ENCODE results near the gene GADD45GIP1.
"Not testable (repeated sequence)": the region's sequence is repeated elsewhere in the genome, so short reads cannot be mapped to it uniquely, and the experiment has no call there.

Gene GADD45GIP1

DNA sequence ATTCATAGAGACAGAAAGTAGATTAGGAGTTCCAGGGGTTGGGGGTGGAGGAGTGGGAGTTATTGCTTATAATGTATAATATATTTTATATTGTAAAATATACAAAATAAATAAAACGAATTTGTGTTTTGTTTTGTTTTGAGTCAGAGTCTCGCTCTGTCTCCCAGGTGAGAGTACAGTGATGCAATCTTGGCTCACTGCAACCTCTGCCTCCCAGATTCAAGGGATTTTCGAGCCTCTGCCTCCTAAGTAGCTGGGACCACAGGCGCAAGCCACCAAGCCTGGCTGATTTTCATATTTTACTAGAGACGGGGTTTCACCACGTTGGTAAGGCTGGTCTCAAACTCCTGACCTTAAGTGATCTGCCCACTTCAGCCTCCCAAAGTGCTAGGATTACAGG lies 2.5 kb upstream of the GADD45GIP1 start:
- no peak for DNase-seq (ENCODE audit: low read depth in 3 of 3)

DNA sequence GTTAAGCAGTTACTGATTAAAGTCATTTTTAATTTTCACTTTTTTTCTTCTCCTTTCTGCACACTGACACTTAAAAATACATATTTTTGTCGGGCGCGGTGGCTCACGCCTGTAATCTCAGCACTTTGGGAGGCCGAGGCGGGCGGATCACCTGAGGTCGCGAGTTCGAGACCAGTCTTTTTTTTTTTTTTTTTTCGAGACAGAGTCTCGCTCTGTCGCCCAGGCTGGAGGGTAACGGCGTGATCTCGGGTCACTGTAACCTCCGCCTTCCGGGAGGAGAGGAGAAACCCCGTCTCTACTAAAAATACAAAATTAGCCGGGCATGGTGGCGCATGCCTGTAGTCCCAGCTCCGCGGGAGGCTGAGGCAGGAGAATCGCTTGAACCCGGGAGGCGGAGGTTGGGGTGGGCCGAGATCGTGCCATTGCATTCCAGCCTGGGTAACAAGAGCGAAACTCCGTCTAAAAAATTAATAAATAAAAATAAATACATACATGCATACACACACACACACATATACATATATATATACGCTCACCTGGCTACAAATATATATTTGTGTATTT lies 448 bp upstream of the GADD45GIP1 start:
- DNase-seq (ENCODE audit: low read depth in 3 of 3): not testable (repeated sequence)

DNA sequence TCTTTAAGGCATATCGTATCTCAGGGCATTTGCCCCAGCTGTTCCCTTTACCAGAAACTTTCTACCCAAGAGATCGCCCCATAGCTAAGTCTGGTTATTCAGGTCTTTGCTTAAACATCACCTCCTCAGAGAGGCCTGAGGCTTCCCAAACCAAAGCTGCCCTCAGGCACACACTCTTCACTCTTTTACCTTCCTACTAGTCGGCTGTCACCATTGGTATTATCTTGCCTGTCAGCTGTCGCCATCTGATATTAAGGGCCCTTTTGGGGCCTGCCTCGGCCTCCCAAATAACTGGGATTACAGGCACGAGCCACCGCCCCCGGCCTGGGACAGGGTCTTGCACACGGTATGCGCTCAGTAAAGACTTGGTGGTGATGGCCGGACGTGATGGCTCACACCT lies 1.0 kb downstream of the GADD45GIP1 start:
- no peak for DNase-seq (ENCODE audit: low read depth in 3 of 3)

DNA sequence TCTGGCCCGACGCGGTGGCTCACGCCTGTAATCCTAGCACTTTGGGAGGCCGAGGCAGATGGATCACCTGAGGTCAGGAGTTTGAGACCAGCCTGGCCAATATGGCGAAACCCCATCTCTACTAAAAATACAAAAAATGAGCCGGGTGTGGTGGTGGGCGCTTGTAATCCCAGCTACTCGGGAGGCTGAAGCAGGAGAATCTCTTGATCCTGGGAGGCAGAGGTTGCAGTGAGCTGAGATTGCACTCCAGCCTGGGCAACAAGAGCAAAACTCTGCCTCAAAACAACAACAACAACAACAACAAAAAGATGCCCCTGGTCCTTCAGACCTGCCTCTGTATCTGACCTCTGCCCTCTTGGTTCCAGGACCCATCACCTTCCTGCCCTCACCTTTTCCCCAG lies 1.4 kb downstream of the GADD45GIP1 start:
- DNase-seq (ENCODE audit: low read depth in 3 of 3): not testable (repeated sequence)

DNA sequence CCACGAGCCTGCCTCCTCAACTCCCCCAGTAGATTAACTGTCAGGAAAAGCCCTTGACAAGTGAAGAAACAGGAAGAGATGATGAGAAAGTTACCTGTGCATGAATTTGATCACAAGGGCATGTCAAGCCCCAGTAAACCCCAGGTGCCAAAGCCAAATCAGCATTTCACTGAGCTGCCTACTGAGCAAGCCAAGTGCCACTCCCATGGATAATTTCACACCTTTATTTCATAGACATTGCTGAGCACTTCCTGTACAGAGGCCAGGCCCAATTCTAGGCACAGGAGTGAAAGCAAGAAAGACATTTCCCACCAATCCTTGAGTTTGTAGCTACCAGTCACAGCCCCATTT lies 2.4 kb downstream of the GADD45GIP1 start:
- DNase-seq (ENCODE audit: low read depth in 3 of 3): no peak

DNA sequence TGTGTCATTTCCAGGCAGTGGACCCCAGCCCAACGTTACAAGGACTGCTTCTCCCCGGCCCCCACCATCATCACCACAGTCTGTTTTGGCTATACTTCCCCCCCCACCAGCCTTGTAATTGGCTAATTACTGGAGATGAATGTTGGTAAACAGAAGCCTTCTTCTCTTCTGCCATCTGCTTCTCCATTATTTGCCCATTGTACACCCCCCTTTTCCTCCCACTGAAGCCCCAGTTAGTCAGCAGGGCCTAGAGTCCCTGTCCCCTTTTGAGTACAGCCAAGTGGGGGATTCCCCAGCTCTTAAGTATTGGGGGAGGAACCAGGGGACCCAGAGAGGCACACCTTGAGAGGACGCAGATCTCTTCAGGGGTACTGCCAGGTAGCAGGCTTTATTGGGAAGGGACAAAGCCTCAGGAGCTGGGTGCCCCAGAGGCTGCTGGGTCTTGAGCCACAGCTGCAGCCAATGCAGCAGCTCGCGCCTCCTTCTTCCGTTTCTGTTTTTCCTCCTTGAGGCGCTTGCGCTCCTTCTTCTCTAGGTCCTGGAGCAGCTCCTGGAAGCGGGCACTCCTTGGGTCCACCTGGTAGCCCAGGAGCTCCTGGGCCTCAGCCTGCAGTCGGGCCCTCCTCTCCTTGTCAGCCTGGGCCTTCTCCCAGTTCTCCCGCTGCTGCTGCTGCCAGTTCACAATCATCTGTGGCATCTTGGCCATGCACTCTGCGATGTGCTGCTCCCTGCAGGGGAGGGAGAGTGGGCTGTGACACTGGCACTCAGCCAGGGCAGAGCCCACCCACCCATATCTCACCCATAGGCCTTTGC lies 3.0 kb downstream of the GADD45GIP1 start:
- DNase-seq (ENCODE audit: low read depth in 3 of 3): no peak

DNA sequence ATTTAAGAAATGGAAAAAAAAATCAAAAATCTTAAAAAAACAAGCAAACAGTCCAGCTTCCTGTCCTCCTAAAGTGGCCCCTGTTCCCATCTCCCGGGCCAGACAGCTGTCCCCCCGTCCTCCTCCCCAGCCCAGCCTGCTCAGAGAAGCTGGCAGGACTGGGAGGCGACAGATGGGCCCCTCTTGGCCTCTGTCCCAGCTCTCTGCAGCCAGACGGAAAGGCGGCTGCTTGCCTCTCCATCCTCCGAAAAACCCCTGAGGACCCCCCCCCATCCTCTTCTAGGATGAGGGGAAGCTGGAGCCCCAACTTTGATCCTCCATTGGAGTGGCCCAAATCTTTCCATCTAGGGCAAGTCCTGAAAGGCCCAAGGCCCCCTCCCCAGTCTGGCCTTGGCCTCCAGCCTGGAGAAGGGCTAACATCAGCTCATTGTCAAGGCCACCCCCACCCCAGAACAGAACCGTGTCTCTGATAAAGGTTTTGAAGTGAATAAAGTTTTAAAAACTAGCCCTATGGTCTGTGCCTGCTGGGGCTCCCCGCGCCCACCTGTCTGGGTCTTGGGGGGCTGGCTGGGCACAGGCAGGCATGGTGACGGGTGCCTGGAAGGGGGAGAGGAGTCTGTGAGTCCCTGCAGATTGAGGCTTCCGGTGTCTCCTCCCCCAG lies 3.8 kb downstream of the GADD45GIP1 start:
- no peak for DNase-seq (ENCODE audit: low read depth in 3 of 3)

DNA sequence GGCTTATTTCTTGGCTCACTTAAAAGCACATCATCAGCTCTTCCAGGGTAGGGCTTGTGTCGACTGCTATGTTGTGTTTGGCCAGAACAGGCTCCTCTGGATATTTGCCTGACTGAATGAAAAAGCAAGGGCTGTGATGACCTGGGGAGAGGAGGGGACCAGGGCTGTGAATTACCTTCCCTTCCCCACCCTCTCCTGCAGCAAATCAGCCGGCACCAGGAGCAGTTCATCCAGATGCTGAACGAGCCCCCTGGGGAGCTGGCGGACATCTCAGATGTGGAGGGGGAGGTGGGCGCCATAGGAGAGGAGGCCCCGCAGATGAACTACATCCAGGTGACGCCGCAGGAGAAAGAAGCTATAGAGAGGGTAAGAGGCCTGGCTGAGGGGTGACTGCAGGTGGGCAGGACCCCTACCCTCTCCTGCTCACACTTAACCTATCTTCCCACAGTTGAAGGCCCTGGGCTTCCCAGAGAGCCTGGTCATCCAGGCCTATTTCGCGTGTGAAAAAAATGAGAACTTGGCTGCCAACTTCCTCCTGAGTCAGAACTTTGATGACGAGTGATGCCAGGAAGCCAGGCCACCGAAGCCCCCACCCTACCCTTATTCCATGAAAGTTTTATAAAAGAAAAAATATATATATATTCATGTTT lies 4.4 kb downstream of the GADD45GIP1 start:
- no peak for DNase-seq (ENCODE audit: low read depth in 3 of 3)

DNA sequence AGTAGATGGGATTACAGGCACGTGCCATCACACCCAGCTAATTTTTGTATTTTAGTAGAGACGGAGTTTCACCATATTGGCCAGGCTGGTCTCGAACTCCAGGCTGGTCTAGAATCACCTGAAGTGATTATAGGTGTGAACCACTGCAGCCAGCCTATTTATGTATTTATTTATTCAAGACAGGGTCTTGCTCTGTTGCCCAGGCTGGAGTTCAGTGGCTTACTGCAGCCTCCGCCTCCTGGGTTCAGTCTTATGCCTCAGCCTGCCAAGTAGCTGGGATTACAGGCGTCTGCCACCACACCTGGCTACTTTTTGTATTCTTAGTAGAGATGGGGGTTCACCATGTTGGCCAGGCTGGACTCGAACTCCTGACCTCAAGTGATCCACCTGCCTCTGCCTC lies 5.0 kb downstream of the GADD45GIP1 start:
- DNase-seq (ENCODE audit: low read depth in 3 of 3): not testable (repeated sequence)

DNA sequence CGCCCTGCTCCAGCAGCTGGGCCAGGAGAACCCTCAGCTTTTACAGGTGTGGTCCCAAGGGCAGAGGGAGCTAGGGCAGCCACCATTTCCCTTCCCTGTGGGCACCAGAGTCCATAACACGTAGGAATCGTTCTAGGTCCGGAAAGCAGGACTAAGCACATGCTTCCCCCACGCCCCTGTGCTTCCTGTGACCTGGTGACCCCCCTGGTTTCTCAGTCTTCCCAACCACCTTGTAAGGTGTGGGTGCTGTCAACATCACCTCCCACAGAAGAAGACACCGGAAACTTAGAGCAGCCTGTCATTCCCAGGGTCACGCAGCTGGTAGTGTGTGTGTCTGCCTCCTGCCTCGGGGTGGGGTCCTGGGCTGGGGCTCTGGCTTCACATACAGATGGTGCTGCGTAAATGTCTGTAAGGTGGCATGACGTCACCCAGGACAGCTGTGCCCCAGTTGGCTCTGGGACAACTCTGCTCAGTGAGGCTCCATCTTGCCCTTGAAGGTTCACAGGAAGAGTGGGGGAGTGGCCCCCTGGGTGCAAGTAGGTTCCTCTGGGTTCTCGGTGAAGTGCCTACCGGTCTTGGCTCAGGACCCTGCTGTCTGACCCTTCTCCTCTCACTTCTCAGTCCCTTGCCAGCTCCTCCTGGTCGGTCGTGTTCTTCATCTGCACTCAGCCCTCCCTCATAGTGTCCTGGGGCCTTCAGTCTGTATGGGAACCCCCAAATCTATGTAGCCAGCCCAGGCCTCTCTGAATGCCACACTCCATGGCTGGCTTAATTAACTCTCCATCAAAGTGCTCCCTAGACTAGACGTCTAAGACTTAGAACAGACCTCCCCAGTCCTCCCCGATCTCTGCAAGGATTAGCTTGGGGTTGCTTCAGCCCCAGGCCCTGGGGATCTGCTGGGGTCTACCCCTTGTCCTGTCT lies 7.4 kb downstream of the GADD45GIP1 start:
- DNase-seq (ENCODE audit: low read depth in 3 of 3): no peak

DNA sequence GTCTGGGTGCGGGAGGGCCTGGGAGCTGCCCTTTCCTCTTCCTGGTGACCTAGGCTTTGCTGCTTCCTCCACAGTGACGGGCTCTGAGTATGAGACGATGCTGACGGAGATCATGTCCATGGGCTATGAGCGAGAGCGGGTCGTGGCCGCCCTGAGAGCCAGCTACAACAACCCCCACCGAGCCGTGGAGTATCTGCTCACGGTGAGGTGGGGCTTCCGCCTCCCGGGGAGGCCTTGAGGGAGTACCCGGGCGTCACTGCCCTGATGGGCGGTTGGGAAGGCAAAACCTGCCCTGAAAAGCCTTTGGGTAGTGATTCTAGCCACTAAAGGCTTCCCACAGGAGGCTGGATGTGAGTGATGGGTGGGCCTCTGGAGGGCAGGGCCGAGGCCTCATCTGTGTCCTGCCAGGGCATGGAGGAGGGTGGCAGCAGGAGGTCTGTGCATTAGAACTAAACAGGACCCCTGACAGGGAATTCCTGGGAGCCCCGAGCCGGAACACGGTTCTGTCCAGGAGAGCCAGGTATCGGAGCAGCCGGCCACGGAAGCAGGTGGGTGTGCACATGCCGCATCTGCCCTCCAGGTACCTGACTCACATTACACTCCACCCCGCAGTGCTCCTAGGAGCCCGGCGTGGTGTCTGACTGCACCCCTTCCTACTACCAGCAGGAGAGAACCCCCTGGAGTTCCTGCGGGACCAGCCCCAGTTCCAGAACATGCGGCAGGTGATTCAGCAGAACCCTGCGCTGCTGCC lies 8.2 kb downstream of the GADD45GIP1 start:
- DNase-seq (ENCODE audit: low read depth in 3 of 3): no peak

DNA sequence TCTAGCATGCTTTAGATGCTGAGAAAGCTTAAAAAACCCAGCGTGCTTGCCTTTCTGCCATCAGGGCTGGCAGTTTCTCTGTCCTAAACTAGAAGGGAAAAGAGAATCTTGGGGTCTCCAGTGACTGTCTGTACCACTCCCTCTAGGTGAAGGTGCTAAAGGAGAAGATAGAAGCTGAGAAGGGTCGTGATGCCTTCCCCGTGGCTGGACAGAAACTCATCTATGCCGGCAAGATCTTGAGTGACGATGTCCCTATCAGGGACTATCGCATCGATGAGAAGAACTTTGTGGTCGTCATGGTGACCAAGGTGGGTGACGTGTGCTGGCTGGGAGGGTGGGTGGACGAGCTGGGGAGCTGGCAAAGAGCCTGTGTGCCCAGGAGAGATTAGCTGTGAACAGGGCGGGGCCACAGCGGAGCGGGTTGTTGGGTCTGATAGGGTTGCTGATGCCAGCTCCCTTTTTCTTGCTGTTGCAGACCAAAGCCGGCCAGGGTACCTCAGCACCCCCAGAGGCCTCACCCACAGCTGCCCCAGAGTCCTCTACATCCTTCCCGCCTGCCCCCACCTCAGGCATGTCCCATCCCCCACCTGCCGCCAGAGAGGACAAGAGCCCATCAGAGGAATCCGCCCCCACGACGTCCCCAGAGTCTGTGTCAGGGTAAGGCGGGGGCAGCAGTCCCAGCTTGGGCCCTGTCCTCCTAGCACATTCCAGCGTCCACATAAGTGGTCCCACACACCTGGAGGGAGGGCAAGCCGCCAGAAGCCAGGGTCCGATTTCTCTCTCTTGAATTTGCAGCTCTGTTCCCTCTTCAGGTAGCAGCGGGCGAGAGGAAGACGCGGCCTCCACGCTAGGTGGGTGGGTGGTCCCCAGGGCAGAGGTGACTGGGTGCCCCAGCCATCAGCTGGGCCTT lies 9.1 kb downstream of the GADD45GIP1 start:
- DNase-seq (ENCODE audit: low read depth in 3 of 3): no peak

DNA sequence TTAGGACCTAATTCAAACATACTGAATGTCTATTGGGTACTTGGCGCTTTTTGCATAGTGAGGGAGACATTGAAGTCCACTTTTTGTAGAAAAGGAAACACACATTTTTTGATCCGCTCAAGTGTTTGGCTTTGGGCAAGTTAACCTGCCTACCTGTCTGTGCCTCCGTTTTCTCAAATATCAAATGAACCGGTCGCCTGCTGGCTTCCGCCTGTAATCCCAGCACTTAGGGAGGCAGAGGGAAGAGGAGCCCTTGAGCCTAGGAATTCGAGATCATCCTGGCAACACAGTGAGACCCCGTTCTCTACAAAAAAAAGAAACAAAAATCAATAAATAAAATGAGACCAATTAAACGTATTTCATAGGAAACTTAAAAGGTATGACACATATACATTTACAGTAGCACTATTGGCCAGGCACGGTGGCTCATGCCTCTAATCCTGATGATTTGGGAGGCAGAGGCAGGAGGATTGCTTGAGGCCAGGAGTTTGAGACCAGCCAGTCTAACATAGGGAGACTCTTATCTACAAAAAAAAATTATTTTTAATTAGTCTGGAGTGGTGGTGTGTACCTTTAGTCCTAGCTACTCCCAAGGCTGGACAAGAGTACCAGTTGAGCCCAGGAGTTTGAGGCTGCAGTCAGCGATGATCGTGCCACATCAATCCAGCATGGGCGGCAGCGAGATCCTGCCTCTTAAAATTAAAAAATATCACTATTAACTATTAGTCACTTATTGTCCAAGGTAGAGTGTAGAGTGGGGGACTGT lies 10.1 kb downstream of the GADD45GIP1 start:
- no peak for DNase-seq (ENCODE audit: low read depth in 3 of 3)

DNA sequence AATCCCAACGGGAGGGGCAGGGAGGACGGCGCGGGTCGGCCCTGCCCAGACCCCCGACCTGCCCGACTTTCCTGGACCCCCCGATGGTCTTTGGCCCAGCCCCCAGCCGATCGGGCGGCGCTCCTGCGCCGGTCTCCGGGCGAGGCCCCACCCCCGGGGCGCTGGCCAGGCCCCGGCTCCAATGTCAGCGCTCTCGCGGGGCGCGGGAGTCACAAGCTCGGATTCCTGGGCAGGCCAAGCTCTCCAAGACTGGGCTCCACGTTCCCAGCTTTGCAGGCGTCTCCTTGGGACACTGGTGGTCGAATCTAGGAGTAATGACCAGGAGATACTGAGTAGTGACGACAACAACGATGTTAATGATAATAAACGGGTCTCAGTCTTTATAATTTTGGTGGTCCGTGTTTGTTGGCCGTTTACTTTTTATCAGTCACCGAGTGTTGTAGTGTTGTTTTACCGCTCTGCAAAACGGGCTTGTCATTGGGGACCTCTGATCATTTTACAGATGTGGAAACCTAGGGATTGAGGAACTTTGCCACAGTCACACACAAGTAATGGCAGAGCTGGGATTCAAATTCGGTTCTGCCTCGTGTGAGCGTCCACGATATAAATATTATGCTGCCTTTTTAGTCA lies 10.8 kb downstream of the GADD45GIP1 start:
- peak; percentile 24 to 47 (median 29) for DNase-seq (ENCODE audit: low read depth in 3 of 3)

DNA sequence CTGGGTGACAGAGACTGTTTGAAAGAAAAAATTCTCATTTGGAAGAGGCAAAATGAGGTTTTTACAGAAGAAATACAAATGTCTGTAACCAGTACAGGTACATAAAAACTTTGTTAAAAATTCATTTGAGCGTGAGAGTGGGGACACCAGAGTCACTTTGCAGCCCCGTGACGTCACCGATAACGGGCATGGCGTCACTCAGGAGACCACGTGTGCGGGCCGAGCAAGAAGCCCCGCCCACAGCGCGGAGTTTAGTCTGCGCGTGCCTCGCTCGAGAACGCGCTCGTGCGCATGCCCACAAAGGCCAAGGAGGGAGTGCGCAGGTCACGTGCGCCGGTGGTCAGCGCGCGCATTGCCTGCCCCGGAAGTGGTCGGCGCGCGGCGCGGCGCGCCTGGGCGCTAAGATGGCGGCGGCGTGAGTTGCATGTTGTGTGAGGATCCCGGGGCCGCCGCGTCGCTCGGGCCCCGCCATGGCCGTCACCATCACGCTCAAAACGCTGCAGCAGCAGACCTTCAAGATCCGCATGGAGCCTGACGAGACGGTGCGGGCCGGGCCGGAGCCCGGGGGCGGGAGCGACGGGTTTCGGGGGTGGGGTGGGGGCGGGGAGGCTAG lies 11.4 kb downstream of the GADD45GIP1 start, which contains the start of gene RAD23A:
TSS of gene RAD23A (plus strand) at position 384 of the 613 bp plus-strand sequence. CDS start at position 471, 87 bp downstream.
- peak; percentile 97 to 98 (median 98) for DNase-seq (ENCODE audit: low read depth in 3 of 3)

DNA sequence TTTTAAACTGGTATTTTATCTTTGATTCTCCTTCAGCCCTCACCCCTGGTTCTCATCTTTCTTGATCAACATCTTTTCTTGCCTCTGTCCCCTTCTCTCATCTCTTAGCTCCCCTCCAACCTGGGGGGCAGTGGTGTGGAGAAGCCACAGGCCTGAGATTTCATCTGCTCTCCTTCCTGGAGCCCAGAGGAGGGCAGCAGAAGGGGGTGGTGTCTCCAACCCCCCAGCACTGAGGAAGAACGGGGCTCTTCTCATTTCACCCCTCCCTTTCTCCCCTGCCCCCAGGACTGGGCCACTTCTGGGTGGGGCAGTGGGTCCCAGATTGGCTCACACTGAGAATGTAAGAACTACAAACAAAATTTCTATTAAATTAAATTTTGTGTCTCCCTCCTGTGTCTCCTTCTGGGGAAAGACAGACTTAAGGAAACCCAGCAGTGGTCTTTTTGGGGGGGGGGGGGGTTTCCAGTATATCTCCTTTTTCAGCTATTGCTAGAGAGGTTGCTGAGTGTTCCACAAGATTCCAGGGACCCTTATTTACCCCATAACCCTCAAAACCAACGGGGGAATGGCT lies 12.8 kb downstream of the GADD45GIP1 start:
- no peak for DNase-seq (ENCODE audit: low read depth in 3 of 3)

DNA sequence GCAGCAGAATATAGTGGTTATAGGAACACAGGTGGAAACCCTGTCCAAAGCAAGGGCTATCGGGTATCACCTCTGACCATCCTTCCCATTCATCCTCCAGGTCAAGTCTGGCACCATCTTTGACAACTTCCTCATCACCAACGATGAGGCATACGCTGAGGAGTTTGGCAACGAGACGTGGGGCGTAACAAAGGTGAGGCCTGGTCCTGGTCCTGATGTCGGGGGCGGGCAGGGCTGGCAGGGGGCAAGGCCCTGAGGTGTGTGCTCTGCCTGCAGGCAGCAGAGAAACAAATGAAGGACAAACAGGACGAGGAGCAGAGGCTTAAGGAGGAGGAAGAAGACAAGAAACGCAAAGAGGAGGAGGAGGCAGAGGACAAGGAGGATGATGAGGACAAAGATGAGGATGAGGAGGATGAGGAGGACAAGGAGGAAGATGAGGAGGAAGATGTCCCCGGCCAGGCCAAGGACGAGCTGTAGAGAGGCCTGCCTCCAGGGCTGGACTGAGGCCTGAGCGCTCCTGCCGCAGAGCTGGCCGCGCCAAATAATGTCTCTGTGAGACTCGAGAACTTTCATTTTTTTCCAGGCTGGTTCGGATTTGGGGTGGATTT lies 13.5 kb downstream of the GADD45GIP1 start:
- DNase-seq (ENCODE audit: low read depth in 3 of 3): no peak
